PFSK-1 (cell line): Measurements from ENCODE around the gene MINPP1.

ENCODE experiments used
- FOXP2 ChIP-seq: optimal IDR thresholded peaks from 2 replicates; pipeline ENCODE3; 2011; ENCODE audit warnings: borderline replicate concordance, control low read depth, inconsistent platforms; ENCODE audit not compliant: insufficient read depth; ENCODE audit errors: extremely low read length, extremely low read depth
- POLR2AphosphoS5 ChIP-seq: IDR thresholded peaks from 2 replicates; pipeline ENCODE4 v1.6.1; 2012; ENCODE audit warnings: low read depth, mild to moderate bottlenecking, control low read depth, low read length, moderate library complexity
- SIN3A ChIP-seq: IDR thresholded peaks from 2 replicates; pipeline ENCODE4 v1.6.1; 2012; ENCODE audit warnings: mild to moderate bottlenecking, low read length, moderate library complexity, borderline replicate concordance; ENCODE audit not compliant: insufficient read depth
- TAF1 ChIP-seq: IDR thresholded peaks from 2 replicates; pipeline ENCODE4 v1.6.1; 2012; ENCODE audit warnings: low read length, control low read depth, borderline replicate concordance; ENCODE audit not compliant: insufficient read depth
- TF ChIP-seq, protein P1 (sequence below), 2 experiments: IDR thresholded peaks; 2 replicates each; pipeline versions ENCODE4 v1.6.1 to v1.8.0; 2011 to 2012; ENCODE audit warnings: low read depth in 2 of 2, low read length in 2 of 2, control low read depth in 1 of 2, inconsistent platforms in 1 of 2, mild to moderate bottlenecking in 1 of 2, moderate library complexity in 1 of 2; ENCODE audit not compliant: insufficient read depth in 1 of 2

DNA sequence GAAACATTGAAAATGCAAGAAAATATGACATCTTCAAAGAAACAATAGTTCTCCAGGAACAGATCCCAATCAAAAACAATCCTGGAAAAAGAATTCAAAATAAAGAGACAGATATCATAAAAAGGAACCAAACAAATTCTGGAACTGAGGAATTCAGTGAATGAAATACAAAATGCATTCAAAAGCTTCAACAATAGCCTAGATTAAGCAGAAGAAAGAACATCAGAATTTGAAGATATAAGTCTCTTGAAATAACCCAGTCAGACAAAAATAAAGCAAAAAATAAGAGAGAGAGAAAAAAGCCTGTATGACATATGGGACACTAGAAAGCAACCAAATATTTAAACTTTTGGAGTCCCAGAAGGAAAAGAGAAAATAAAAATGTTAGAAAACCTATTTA lies 60.3 kb downstream of the MINPP1 start:
- TF ChIP-seq POLR2AphosphoS5: no peak
- TF ChIP-seq TAF1: no peak
- no peak for TF ChIP-seq SIN3A
- TF ChIP-seq, protein P1, sequence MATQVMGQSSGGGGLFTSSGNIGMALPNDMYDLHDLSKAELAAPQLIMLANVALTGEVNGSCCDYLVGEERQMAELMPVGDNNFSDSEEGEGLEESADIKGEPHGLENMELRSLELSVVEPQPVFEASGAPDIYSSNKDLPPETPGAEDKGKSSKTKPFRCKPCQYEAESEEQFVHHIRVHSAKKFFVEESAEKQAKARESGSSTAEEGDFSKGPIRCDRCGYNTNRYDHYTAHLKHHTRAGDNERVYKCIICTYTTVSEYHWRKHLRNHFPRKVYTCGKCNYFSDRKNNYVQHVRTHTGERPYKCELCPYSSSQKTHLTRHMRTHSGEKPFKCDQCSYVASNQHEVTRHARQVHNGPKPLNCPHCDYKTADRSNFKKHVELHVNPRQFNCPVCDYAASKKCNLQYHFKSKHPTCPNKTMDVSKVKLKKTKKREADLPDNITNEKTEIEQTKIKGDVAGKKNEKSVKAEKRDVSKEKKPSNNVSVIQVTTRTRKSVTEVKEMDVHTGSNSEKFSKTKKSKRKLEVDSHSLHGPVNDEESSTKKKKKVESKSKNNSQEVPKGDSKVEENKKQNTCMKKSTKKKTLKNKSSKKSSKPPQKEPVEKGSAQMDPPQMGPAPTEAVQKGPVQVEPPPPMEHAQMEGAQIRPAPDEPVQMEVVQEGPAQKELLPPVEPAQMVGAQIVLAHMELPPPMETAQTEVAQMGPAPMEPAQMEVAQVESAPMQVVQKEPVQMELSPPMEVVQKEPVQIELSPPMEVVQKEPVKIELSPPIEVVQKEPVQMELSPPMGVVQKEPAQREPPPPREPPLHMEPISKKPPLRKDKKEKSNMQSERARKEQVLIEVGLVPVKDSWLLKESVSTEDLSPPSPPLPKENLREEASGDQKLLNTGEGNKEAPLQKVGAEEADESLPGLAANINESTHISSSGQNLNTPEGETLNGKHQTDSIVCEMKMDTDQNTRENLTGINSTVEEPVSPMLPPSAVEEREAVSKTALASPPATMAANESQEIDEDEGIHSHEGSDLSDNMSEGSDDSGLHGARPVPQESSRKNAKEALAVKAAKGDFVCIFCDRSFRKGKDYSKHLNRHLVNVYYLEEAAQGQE (IDR thresholded peaks at IDR 0.05; ENCODE audit: insufficient read depth in 1 of 2, low read depth in 2 of 2, low read length in 2 of 2): no peak
- no peak for TF ChIP-seq FOXP2
